ENCODE results near the gene ZNF564.
A peak's percentile ranks its signal among the peaks of the same experiment; 100 is the strongest.
"Not testable (repeated sequence)": the region's sequence is repeated elsewhere in the genome, so short reads cannot be mapped to it uniquely, and the experiment has no call there.

Gene ZNF564

DNA sequence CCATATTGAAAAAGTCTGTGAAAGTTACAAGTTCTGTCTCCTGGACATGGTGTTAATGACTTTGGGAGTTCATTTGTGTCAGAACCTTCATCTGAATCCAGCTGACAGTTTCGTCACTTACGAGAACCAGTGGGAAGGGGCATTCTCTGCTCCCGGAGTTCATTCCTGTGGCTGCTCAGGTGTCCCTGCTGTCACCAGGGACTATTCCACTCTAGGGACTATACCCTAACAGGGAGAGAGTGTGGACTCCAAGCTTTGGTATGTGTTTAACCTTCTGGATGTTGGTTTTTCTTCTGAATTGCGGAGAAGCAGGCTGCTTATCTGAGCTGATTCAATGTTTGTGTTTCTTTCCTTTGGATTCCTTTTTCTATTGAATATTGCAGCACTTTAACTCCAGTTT lies 54.2 kb downstream of the ZNF564 start:
- no peak for DNase-seq (ENCODE audit: low read depth in 2 of 2)

GRCh38 chr19:12496480-12496879 lies 54.8 kb downstream of the ZNF564 start:
- no peak for DNase-seq (ENCODE audit: low read depth in 2 of 2)

GRCh38 chr19:12495002-12495802 lies 56.1 kb downstream of the ZNF564 start:
- DNase-seq (ENCODE audit: low read depth in 2 of 2) = peak; percentile 86 to 89

DNA sequence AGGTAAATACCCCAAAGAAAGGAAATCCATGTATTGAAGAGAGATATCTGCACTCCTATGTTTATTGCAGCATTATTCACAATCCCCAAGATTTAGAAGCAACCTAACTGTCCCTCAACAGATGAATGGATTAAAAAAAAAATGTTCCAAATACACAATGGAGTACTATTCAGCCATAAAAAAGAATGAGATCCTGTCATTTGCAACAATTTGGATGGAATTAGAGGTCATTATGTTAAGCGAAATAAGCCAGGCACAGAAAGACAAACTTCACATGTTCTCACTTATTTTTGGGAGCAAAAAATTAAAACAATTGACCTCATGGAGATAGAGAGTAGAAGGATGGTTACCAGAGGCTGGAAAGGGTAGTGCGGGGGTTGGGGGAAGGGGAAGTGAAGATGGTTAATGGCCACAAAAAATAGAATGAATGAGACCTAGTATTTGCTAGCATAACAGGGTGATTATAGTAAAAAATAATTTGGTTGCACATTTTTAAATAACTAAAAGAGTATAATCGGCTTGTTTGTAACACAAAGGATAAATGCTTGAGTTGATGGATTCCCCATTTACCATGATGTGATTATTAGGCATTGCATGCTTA lies 56.9 kb downstream of the ZNF564 start:
- DNase-seq (ENCODE audit: low read depth in 2 of 2) = no peak

DNA sequence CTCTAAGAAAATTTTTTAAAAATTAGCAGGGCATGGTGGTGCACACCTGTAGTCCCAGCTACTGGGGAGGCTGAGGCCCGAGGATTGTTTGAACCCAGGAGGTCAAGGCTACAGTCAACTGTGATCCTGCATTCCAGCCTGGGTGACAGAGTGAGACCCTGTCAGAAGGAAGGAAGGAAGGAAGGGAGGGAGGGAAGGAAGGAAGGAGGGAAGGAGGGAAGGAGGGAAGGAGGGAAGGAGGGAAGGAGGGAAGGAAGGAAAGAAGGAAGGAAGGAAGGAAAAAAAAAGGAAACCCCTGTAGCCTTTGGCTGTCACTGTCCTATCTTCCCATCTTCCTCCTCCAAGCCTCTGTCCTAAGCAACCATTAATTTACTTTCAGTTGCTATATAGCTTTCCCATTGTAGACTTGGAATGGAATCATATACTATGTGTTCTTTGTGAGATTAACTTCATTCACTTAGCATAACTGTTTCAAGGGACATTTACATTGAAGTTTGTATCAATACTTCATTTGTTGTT lies 65.0 kb downstream of the ZNF564 start:
- not testable (repeated sequence) for DNase-seq (ENCODE audit: low read depth in 2 of 2)

- no peak for DNase-seq (ENCODE audit: low read depth in 2 of 2)
Measured at GRCh38 chr19:12485571-12485970, 65.7 kb downstream of the ZNF564 start.

GRCh38 chr19:12485052-12485416 lies 66.2 kb downstream of the ZNF564 start:
- no peak for DNase-seq (ENCODE audit: low read depth in 2 of 2)

- DNase-seq (ENCODE audit: low read depth in 2 of 2) = peak; percentile 78 to 81
Measured at GRCh38 chr19:12484371-12485051, 66.8 kb downstream of the ZNF564 start, which contains the start of gene ZNF709. TSS of gene ZNF709 (minus strand) at chr19:12484816. CDS start at chr19:12484657, 159 bp downstream.

DNA sequence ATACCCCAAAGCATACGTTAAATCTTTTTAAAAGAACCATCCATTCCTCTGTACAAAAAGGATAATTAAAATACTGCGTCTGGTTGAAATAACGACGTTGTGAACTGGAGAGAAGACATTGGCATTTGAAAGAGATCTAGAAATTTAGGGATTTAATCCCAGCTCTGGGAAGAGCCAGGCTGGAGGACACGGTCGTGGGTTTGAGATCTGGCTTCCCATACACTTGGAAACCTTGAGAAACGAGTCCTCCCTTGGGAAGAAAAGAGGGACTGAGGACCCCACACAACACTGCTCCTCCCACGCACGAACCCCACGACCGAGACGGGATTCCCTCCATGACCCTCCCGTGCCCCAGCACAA lies 67.3 kb downstream of the ZNF564 start:
- DNase-seq (ENCODE audit: low read depth in 2 of 2) = no peak

DNA sequence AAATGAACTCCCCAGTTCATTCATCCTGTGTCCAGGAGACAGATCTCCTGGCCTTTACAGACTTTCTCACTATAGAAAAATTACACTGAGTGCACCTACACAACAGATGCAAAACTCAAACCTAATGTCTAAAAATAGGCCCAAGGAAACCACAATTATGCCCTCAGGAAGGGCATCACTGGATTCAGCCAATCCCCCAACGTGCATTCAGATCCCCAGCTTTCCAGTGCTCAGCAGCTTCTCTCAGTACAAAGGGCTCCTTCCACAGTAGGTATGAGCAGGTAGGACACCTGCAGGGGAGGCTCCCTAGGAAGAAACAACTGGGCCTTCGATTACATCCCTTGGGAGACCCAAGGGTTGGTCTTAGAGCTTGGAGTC lies 68.8 kb downstream of the ZNF564 start:
- DNase-seq (ENCODE audit: low read depth in 2 of 2) = no peak

DNA sequence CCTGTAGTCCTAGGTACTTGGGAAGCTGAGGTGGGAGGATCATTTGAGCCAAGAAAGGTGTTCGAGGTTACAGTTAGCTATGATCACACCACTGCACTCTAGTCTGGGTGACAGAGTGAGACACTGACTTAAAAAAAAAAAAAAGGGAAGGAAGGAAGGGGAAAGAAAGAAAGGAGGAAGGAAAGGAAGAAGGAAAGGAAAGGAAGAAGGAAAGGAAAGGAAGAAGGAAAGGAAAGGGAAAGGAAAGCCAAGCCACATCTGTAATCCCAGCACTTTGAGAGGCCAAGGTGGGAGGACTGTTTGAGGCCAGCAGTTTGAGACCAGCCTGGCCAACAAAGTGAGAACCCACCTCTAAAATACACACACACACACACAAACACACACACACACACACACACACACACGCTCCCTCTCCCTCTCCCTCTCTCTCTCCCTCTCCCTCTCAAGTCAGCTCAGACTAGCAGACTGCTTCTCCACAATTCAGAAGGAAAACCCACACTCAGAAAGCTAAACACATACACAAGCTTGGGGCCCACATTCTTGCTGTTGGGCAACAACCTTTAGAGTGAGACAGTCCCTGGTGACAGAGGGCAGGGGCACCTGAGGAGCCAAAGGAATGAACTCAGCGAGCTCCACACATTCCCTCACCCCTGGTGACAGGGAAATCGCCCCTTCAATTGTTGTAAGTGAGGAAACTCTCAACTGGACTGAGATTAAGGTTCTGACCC lies 69.3 kb downstream of the ZNF564 start:
- no peak for DNase-seq (ENCODE audit: low read depth in 2 of 2)

DNA sequence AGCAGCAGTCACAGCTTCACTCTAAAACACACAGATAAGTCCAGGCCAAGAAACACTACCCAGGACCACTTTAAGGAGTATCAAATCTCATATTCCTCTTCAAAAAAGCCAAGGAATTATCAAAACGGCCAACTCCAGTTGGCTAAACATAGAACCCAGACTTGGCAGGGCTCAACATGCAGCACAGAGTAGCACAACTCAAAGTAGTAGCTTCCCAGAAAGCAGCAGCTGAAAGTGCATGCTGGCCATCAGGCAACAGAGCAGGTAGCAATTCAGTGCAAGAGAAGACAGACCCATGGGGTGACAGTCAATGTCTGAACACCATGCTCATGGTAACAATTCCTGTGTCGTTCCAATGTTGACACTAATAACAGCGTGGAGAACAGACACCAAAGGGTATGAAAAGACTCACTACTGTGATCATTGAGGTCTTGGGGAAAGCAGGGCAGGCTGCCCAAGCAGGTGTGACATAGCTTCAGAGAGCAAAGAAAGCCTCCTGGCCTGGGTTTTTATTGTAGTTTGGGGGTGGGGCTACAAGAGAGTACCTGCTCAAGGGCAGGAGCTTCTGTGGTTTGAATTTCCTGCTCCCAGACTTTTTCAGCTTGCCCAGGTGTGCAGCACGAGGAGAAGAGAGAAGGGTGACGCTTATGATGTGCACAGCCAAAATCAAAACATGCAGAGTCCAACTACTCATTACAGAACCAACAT lies 72.9 kb downstream of the ZNF564 start:
- no peak for DNase-seq (ENCODE audit: low read depth in 2 of 2)

Data from stimulated activated CD8-positive, alpha-beta memory T cell treated with anti-CD3 and anti-CD28 coated beads, Interleukin-15, amount 100 ng/mL, for 4 hours (primary cell).